ENCODE data around the gene ODF4. TPM values are rescaled to one million over a fixed set of nuclear protein-coding genes. Genes with fewer than 3 reads are reported as not detected.
"Not testable (repeated sequence)": the region's sequence is repeated elsewhere in the genome, so short reads cannot be mapped to it uniquely, and the experiment has no call there.

Gene ODF4
- total RNA-seq, 1 experiment from 2014 or later = not detected

DNA sequence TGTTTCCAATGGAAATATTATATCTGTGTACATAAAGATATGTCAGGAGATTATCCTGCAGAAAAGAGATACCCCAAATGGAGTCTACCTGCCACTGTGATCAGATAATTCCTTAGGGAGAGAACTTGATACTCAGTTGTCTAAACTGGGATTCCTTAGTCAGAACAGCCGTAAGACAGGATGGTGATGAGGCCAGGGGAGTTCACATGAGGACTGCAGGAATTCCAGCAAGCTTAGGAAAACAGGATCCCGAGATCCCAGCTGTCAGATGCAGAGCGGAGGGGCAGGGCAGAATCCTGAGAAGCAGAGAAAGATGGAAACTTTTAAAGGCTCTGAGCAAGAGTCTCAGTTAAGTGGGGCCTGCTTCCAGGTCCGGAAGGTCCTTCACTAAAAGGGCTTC is 32.1 kb downstream of the ODF4 start:
- peaks cover 7% of the 10 kb centered on the region; the same call in 1 of the 2 replicates for H3K79me2 ChIP-seq (ENCODE audit: low read length)
- no peak overlapping the region for H3K4me3 ChIP-seq (ENCODE audit: low read length)
- H3K27ac ChIP-seq (ENCODE audit: low read length) = no peak overlapping the region
- no peaks in the 10 kb centered on the region for H3K27me3 ChIP-seq (ENCODE audit: low read length)
- TF ChIP-seq, protein P1, sequence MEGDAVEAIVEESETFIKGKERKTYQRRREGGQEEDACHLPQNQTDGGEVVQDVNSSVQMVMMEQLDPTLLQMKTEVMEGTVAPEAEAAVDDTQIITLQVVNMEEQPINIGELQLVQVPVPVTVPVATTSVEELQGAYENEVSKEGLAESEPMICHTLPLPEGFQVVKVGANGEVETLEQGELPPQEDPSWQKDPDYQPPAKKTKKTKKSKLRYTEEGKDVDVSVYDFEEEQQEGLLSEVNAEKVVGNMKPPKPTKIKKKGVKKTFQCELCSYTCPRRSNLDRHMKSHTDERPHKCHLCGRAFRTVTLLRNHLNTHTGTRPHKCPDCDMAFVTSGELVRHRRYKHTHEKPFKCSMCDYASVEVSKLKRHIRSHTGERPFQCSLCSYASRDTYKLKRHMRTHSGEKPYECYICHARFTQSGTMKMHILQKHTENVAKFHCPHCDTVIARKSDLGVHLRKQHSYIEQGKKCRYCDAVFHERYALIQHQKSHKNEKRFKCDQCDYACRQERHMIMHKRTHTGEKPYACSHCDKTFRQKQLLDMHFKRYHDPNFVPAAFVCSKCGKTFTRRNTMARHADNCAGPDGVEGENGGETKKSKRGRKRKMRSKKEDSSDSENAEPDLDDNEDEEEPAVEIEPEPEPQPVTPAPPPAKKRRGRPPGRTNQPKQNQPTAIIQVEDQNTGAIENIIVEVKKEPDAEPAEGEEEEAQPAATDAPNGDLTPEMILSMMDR (conservative IDR thresholded peaks at IDR 0.05; ENCODE audit: low read depth, low read length) = no peak
- no peak for TF ChIP-seq EZH2 (IDR thresholded peaks at IDR 0.05; ENCODE audit: low read length, unreplicated experiment)
- no peak for TF ChIP-seq EZH2phosphoT487 (IDR thresholded peaks at IDR 0.05; ENCODE audit: borderline replicate concordance, low read length)
- H3F3A ChIP-seq (ENCODE audit: low read length, unreplicated experiment) = no peaks in the 10 kb centered on the region
- no peaks in the 10 kb centered on the region for H3K9me3 ChIP-seq (ENCODE audit: low read length)
- H3K9me2 ChIP-seq (replicated peaks; ENCODE audit: low read length) = no peaks in the 10 kb centered on the region
- no peak overlapping the region for H2AFZ ChIP-seq (ENCODE audit: low read length)
- H3K9ac ChIP-seq (ENCODE audit: low read length) = no peak overlapping the region
- CTCF ChIA-PET = no interaction called here
- DNase-seq (no peak), ATAC-seq (no peak)
- POLR2A ChIA-PET (ENCODE audit: unreplicated experiment) = no interaction called here
- H4K20me1 ChIP-seq (ENCODE audit: low read length) = no peaks in the 10 kb centered on the region
- no TSS peak for BruUV-seq (replicated peaks)
- H3K4me2 ChIP-seq (ENCODE audit: low read length) = no peak overlapping the region
- intact Hi-C loops (cut with micrococcal nuclease) = no loop called here
- H3K4me1 ChIP-seq (ENCODE audit: insufficient read depth, low read length) = peaks cover 9% of the 10 kb centered on the region
- H3K36me3 ChIP-seq (ENCODE audit: low read depth, low read length) = peaks cover 4% of the 10 kb centered on the region; the same call in 1 of the 2 replicates

DNA sequence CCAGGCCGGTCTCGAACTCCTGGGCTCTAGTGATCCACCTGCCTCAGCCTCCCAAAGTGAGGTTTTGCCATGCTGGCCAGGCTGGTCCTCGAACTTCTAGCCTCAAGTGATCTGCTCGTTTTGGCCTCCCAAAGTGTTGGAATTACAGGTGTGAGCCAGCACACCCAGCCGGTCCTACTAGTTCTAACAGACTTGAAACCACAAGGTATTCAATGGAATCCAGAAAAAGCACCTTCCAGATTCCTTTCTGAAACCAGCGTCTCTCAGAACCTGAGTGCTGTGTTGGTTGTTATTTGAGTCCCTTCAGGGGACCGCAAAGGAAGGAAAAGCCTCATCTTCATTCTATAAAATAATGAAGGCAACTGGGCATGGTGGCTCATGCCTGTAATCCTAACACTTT is 32.8 kb downstream of the ODF4 start:
- Histone ChIP-seq H3K4me2 (ENCODE audit: low read length) (no peak overlapping the region), H3K4me1 (ENCODE audit: insufficient read depth, low read length) (peaks cover 13% of the 10 kb centered on the region), H3K9me2 (replicated peaks; ENCODE audit: low read length) (no peaks in the 10 kb centered on the region), H3K9me3 (ENCODE audit: low read length) (no peaks in the 10 kb centered on the region), H3K9ac (ENCODE audit: low read length) (no peak overlapping the region), H3K27ac (ENCODE audit: low read length) (no peak overlapping the region), H2AFZ (ENCODE audit: low read length) (no peak overlapping the region), H3K4me3 (ENCODE audit: low read length) (no peak overlapping the region), H3K36me3 (ENCODE audit: low read depth, low read length) (peaks cover 4% of the 10 kb centered on the region; the same call in 1 of the 2 replicates), H4K20me1 (ENCODE audit: low read length) (no peaks in the 10 kb centered on the region), H3F3A (ENCODE audit: low read length, unreplicated experiment) (peaks cover 5% of the 10 kb centered on the region), H3K79me2 (ENCODE audit: low read length) (peaks cover 7% of the 10 kb centered on the region; the same call in 1 of the 2 replicates), H3K27me3 (ENCODE audit: low read length) (no peaks in the 10 kb centered on the region)
- DNase-seq = peak; percentile 19
- POLR2A ChIA-PET (ENCODE audit: unreplicated experiment) = no interaction called here
- TF ChIP-seq EZH2phosphoT487 (IDR thresholded peaks at IDR 0.05; ENCODE audit: borderline replicate concordance, low read length) = no peak
- TF ChIP-seq, protein P1 (conservative IDR thresholded peaks at IDR 0.05; ENCODE audit: low read depth, low read length) = no peak
- TF ChIP-seq EZH2 (IDR thresholded peaks at IDR 0.05; ENCODE audit: low read length, unreplicated experiment) = no peak
- no peak for ATAC-seq
- BruUV-seq (replicated peaks) = no TSS peak
- CTCF ChIA-PET = no interaction called here
- intact Hi-C loops (cut with micrococcal nuclease) = no loop called here

DNA sequence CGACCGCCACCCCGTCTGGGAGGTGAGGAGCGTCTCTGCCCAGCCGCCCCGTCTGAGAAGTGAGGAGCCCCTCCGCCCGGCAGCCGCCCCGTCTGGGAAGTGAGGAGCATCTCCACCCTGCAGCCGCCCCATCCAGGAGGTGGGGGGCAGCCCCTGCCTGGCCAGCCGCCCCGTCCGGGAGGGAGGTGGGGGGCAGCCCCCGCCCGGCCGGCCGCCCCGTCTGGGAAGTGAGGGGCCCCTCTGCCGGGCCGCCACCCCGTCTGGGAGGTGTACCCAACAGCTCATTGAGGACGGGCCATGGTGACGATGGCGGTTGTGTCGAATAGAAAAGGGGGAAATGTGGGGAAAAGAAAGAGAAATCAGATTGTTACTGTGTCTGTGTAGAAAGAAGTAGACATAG is 34.2 kb downstream of the ODF4 start:
- Histone ChIP-seq H3K4me1 (ENCODE audit: insufficient read depth, low read length) (peaks cover 13% of the 10 kb centered on the region), H3K36me3 (ENCODE audit: low read depth, low read length) (peaks cover 11% of the 10 kb centered on the region; the same call in 1 of the 2 replicates)
- POLR2A ChIA-PET (ENCODE audit: unreplicated experiment); ATAC-seq; H3K4me2 ChIP-seq (ENCODE audit: low read length); H3K9me2 ChIP-seq (replicated peaks; ENCODE audit: low read length); DNase-seq; H3K27ac ChIP-seq (ENCODE audit: low read length); H3K27me3 ChIP-seq (ENCODE audit: low read length); H3K79me2 ChIP-seq (ENCODE audit: low read length); H2AFZ ChIP-seq (ENCODE audit: low read length); BruUV-seq (replicated peaks); H3K9ac ChIP-seq (ENCODE audit: low read length); H4K20me1 ChIP-seq (ENCODE audit: low read length); H3F3A ChIP-seq (ENCODE audit: low read length, unreplicated experiment); CTCF ChIA-PET; intact Hi-C loops (cut with micrococcal nuclease); H3K4me3 ChIP-seq (ENCODE audit: low read length); H3K9me3 ChIP-seq (ENCODE audit: low read length): not testable (repeated sequence)
